Hepatocyte (in vitro differentiated cells): ENCODE measurements around the gene IKBKG. TPM values are rescaled to one million over a fixed set of nuclear protein-coding genes. Genes with fewer than 3 reads are reported as not detected.

Experiments used
- DNase-seq: peaks from one replicate; pipeline ENCODE4 v3.0.0-alpha.2; 2016; ENCODE audit warnings: low spot score
- H2AFZ ChIP-seq: fragments of 200-600 bp; sonication (generic); 2 replicates; pipeline ENCODE4 v1.6.0; 2016; ENCODE audit warnings: antibody characterized with exemption, mild to moderate bottlenecking
- H3K27ac ChIP-seq: fragments of 200-600 bp; sonication (generic); 2 replicates; pipeline ENCODE4 v1.5.1; 2016; ENCODE audit warnings: mild to moderate bottlenecking
- H3K27me3 ChIP-seq: fragments of 200-600 bp; sonication (generic); 2 replicates; pipeline ENCODE4 v1.6.1; 2016
- H3K36me3 ChIP-seq: fragments of 200-600 bp; sonication (generic); replicated peaks from 2 replicates; pipeline ENCODE4 v1.5.1; 2016; ENCODE audit warnings: low read depth; ENCODE audit not compliant: insufficient read depth
- H3K4me1 ChIP-seq: fragments of 200-600 bp; sonication (generic); 2 replicates; pipeline ENCODE4 v1.5.1; 2016; ENCODE audit warnings: mild to moderate bottlenecking, moderate library complexity; ENCODE audit not compliant: insufficient read depth
- H3K4me2 ChIP-seq: fragments of 200-600 bp; sonication (generic); 2 replicates; pipeline ENCODE4 v1.6.0; 2016
- H3K4me3 ChIP-seq: fragments of 200-600 bp; sonication (generic); 2 replicates; pipeline ENCODE4 v1.5.1; 2016; ENCODE audit warnings: mild to moderate bottlenecking
- H3K79me2 ChIP-seq: fragments of 200-600 bp; sonication (generic); 2 replicates; pipeline ENCODE4 v1.6.0; 2017; ENCODE audit warnings: mild to moderate bottlenecking
- H3K9me2 ChIP-seq: fragments of 200-600 bp; sonication (generic); replicated peaks from 2 replicates; pipeline ENCODE4 v1.6.0; 2017; ENCODE audit warnings: mild to moderate bottlenecking; ENCODE audit not compliant: insufficient read depth
- H3K9me3 ChIP-seq: fragments of 200-600 bp; sonication (generic); 2 replicates; pipeline ENCODE4 v1.5.1; 2016; ENCODE audit warnings: low read depth, mild to moderate bottlenecking
- H4K20me1 ChIP-seq: fragments of 200-600 bp; sonication (generic); 2 replicates; pipeline ENCODE4 v1.6.0; 2016; ENCODE audit warnings: mild to moderate bottlenecking; ENCODE audit not compliant: insufficient read depth, poor library complexity, severe bottlenecking
- EZH2 ChIP-seq: fragments of 200-600 bp; sonication (generic); IDR thresholded peaks from 2 replicates; pipeline ENCODE4 v1.6.1; 2016; ENCODE audit warnings: antibody characterized with exemption, mild to moderate bottlenecking, borderline replicate concordance
- EZH2phosphoT487 ChIP-seq: fragments of 200-600 bp; sonication (generic); IDR thresholded peaks from one replicate; pipeline ENCODE4 v1.6.1; 2018; ENCODE audit warnings: antibody characterized with exemption, mild to moderate bottlenecking, low read depth, moderate library complexity; ENCODE audit not compliant: unreplicated experiment, severe bottlenecking
- WGBS: methylation state at CpG from one replicate; pipeline ENCODE4 v1.1.6; 2016; ENCODE audit warnings: low lambda C conversion rate; ENCODE audit errors: missing lambda C conversion rate; 5-methylcytosine and 5-hydroxymethylcytosine counted together
- polyA plus RNA-seq: library from polyadenylated mRNA; unstranded; fragments of >200 nt; fragmentation: Nextera tagmentation; extraction: Ambion mirVana; gene quantifications from 2 replicates; pipeline ENCODE4 v1.2.1, GENCODE V29; 2016
- total RNA-seq: library from RNA; depleted of rRNA; stranded (reverse); fragments of >200 nt; gene quantifications from 2 replicates; pipeline ENCODE4 v1.2.3, GENCODE V29; 2014
- TF ChIP-seq, protein P1 (sequence below): fragments of 200-600 bp; sonication (generic); IDR thresholded peaks from 2 replicates; pipeline ENCODE4 v1.5.1; 2016; ENCODE audit warnings: antibody characterized with exemption, mild to moderate bottlenecking; ENCODE audit not compliant: poor library complexity

The IKBKG gene
- total and polyA plus RNA-seq, 2 experiments from 2014 or later = 19.7 to 30.7 TPM

DNA sequence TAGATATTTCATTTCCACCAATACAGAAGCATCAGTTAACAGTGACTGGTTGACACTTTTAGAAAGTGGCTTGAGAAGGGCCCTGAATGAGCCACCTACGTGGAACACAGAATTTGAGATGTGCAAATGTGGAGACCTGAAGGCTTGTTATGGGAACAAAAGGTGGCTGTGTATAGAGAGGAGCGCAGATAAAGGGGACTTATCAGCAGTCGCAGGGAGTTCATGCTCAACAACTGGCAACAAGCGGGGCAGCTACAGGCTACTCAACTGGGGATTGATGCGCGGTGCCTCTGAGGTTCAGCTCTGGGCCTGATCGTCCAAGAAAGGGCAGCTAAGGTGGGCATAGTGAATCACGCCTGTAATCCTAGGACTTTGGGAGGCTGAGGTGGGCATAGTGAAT lies 28.0 kb upstream of the IKBKG start:
- Histone ChIP-seq H3K36me3 (no peaks in the 10 kb centered on the region), H3K27ac (no peak overlapping the region), H3K27me3 (no peaks in the 10 kb centered on the region), H3K4me1 (peaks cover 14% of the 10 kb centered on the region), H3K4me3 (no peak overlapping the region), H4K20me1 (no peaks in the 10 kb centered on the region), H3K79me2 (peaks cover 2% of the 10 kb centered on the region), H3K4me2 (no peak overlapping the region), H3K9me3 (no peaks in the 10 kb centered on the region), H3K9me2 (no peaks in the 10 kb centered on the region), H2AFZ (no peak overlapping the region)
- no peak for TF ChIP-seq EZH2phosphoT487
- TF ChIP-seq, protein P1, sequence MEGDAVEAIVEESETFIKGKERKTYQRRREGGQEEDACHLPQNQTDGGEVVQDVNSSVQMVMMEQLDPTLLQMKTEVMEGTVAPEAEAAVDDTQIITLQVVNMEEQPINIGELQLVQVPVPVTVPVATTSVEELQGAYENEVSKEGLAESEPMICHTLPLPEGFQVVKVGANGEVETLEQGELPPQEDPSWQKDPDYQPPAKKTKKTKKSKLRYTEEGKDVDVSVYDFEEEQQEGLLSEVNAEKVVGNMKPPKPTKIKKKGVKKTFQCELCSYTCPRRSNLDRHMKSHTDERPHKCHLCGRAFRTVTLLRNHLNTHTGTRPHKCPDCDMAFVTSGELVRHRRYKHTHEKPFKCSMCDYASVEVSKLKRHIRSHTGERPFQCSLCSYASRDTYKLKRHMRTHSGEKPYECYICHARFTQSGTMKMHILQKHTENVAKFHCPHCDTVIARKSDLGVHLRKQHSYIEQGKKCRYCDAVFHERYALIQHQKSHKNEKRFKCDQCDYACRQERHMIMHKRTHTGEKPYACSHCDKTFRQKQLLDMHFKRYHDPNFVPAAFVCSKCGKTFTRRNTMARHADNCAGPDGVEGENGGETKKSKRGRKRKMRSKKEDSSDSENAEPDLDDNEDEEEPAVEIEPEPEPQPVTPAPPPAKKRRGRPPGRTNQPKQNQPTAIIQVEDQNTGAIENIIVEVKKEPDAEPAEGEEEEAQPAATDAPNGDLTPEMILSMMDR = no peak
- no peak for TF ChIP-seq EZH2
- 91% methylated on average over 8 of the region's 8 CpGs for WGBS
- no peak for DNase-seq

DNA sequence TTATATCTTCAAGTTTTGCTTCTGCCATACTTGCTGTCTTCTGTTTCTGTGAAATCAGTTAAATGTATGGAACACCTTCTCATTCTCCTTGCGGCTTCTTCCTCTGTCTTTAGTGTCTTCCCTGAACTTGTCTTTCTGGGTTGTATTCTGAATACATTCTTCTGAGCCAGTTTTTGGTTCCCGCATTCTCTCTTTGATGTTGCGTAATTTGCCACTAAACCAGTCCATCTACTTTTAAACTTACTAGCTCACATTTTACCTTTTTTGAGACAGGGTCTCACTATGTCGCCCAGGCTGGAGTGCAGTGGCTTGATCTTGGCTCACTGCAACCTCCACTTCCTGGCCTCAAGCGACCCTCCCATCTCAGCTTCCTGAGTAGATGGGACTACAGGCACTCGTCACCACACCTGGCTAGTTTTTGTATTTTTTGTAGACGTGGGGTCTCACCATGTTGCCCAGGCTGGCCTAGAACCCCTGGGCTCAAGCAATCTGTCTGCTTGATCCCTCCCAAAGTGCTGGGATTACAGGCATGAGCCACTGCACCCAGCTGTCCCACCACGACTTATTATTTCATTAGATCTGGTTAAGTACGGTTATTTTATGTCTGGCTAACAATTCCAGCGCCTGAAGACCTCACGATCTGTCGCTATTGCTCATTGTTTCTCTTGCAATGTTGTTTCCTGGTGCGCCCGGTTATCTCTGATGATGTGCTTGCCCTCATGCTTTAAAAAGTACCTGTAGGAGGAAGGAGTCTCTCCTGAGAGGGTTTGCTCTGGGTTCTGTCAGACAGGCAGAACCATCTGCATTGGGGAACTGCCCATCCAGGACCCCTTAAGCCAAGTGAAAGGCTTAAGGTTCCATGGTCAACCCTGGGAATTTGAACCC lies 21.6 kb upstream of the IKBKG start:
- peak overlapping the region; percentile 96 for H3K27ac ChIP-seq
- H3K4me1 ChIP-seq = peaks cover 11% of the 10 kb centered on the region
- TF ChIP-seq, protein P1 = no peak
- no peak for TF ChIP-seq EZH2phosphoT487
- TF ChIP-seq EZH2 = no peak
- 85% methylated on average over 14 of the region's 14 CpGs for WGBS
- H3K27me3 ChIP-seq = no peaks in the 10 kb centered on the region
- no peaks in the 10 kb centered on the region for H3K9me3 ChIP-seq
- H3K79me2 ChIP-seq = no peaks in the 10 kb centered on the region
- DNase-seq = no peak
- H3K4me3 ChIP-seq = no peak overlapping the region
- H3K4me2 ChIP-seq = no peak overlapping the region
- H3K36me3 ChIP-seq = no peaks in the 10 kb centered on the region
- H4K20me1 ChIP-seq = no peaks in the 10 kb centered on the region
- no peaks in the 10 kb centered on the region for H3K9me2 ChIP-seq
- no peak overlapping the region for H2AFZ ChIP-seq

DNA sequence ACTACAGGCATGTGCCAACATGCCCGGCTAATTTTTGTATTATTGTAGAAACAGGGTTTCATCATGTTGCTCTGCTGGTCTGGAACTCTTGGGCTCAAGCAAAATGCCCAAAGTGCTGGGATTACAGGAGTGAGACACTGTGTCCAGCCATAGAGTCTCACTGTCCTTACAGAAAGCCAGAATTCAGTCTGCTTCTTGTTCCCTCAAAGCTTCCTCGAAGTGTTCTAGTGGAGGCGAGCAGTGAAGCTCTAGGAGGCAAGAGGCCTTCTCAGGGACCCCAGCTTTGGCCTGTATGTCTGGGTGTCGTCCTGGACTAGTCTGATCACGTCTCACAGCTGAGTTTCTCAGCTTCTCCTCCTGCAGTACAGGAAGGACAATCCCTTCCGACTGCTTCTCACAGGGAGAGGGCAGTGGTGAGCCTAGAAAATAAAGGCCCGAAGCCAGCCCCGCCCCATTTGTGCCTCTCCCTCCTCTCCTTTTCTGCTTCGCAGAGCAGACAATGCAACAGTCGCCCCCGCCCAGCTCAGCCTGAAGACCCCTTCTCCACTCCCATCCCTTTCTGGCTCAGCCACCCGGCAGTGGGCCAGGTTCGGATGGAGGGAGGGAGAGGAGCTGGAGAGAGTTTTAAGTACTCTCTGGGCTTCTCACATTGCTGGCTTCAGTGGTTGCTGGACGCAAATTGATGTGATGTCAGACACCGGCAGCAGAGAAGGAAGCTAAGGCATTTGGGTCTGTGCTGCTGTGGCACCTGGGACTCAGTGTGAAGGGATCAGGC lies 20.3 kb upstream of the IKBKG start:
- Histone ChIP-seq H3K9me2 (no peaks in the 10 kb centered on the region), H3K4me1 (peaks cover 11% of the 10 kb centered on the region), H3K27me3 (no peaks in the 10 kb centered on the region), H2AFZ (no peak overlapping the region), H3K27ac (peak overlapping the region; percentile 96), H3K9me3 (no peaks in the 10 kb centered on the region), H3K4me2 (peak overlapping the region; percentile 73), H4K20me1 (no peaks in the 10 kb centered on the region), H3K36me3 (no peaks in the 10 kb centered on the region), H3K79me2 (no peaks in the 10 kb centered on the region), H3K4me3 (no peak overlapping the region)
- TF ChIP-seq, protein P1 = peak; percentile 44
- no peak for TF ChIP-seq EZH2phosphoT487
- 39% methylated on average over 15 of the region's 15 CpGs for WGBS
- peak; percentile 90 for DNase-seq
